H9 (cell line): ENCODE measurements around the gene PLEKHA7. TPM values are rescaled to one million over a fixed set of nuclear protein-coding genes. Genes with fewer than 3 reads are reported as not detected.

Experiments
- DNase-seq: peaks from one replicate; pipeline ENCODE4 v3.0.0-alpha.2; 2017
- H2AFZ ChIP-seq: one replicate; pipeline ENCODE4 v1.6.1; 2013; ENCODE audit warnings: mild to moderate bottlenecking, low read length, control low read depth, moderate library complexity
- H2AK5ac ChIP-seq: 2 replicates; pipeline ENCODE4 v1.6.1; 2013; ENCODE audit warnings: low read length, control low read depth, mixed read lengths; ENCODE audit not compliant: insufficient read length
- H2BK120ac ChIP-seq: one replicate; pipeline ENCODE4 v1.6.1; 2013; ENCODE audit warnings: low read depth, mild to moderate bottlenecking, low read length, control low read depth, inconsistent platforms; ENCODE audit not compliant: poor library complexity, severe bottlenecking
- H2BK12ac ChIP-seq: 2 replicates; pipeline ENCODE4 v1.6.1; 2013; ENCODE audit warnings: low read length, control low read depth, mixed read lengths, low read depth; ENCODE audit not compliant: insufficient read length
- H2BK15ac ChIP-seq: 2 replicates; pipeline ENCODE4 v1.6.1; 2013; ENCODE audit warnings: low read depth, low read length, control low read depth
- H2BK20ac ChIP-seq: one replicate; pipeline ENCODE4 v1.6.1; 2013; ENCODE audit warnings: low read depth, mild to moderate bottlenecking, low read length, control low read depth, inconsistent platforms; ENCODE audit not compliant: poor library complexity, severe bottlenecking
- H2BK5ac ChIP-seq: 2 replicates; pipeline ENCODE4 v1.6.1; 2013; ENCODE audit warnings: low read length, control low read depth, mixed read lengths; ENCODE audit not compliant: insufficient read length
- H3K14ac ChIP-seq: 2 replicates; pipeline ENCODE4 v1.6.1; 2013; ENCODE audit warnings: low read length, control low read depth; ENCODE audit not compliant: insufficient read depth
- H3K18ac ChIP-seq: 2 replicates; pipeline ENCODE4 v1.6.1; 2013; ENCODE audit warnings: low read depth, mild to moderate bottlenecking, mixed read lengths, low read length, control low read depth; ENCODE audit not compliant: insufficient read length
- H3K23ac ChIP-seq: 2 replicates; pipeline ENCODE4 v1.6.1; 2013; ENCODE audit warnings: low read length, control low read depth, mixed read lengths, low read depth; ENCODE audit not compliant: insufficient read length
- H3K23me2 ChIP-seq: 2 replicates; pipeline ENCODE4 v1.6.1; 2013; ENCODE audit warnings: low read depth, mild to moderate bottlenecking, mixed read lengths, low read length, control low read depth; ENCODE audit not compliant: insufficient read length, poor library complexity, severe bottlenecking
- H3K27ac ChIP-seq: 2 replicates; pipeline ENCODE4 v1.5.1; 2013; ENCODE audit warnings: low read length, control low read depth, mixed read lengths, low read depth; ENCODE audit not compliant: insufficient read length
- H3K27me3 ChIP-seq: 2 replicates; pipeline ENCODE4 v1.6.1; 2013; ENCODE audit warnings: low read length, control low read depth, inconsistent platforms; ENCODE audit not compliant: insufficient read depth
- H3K4ac ChIP-seq: 2 replicates; pipeline ENCODE4 v1.6.1; 2013; ENCODE audit warnings: low read depth, mild to moderate bottlenecking, control low read depth, inconsistent platforms, low read length, moderate library complexity
- H3K4me1 ChIP-seq: 2 replicates; pipeline ENCODE4 v1.6.1; 2013; ENCODE audit warnings: low read length, control low read depth, inconsistent platforms; ENCODE audit not compliant: insufficient read depth
- H3K4me2 ChIP-seq: 2 replicates; pipeline ENCODE4 v1.6.1; 2013; ENCODE audit warnings: low read length, control low read depth, mixed read lengths; ENCODE audit not compliant: insufficient read length, insufficient read depth
- H3K56ac ChIP-seq: 2 replicates; pipeline ENCODE4 v1.6.1; 2013; ENCODE audit warnings: low read depth, mild to moderate bottlenecking, mixed read lengths, low read length, control low read depth; ENCODE audit not compliant: insufficient read length
- H3K79me1 ChIP-seq: 2 replicates; pipeline ENCODE4 v1.6.1; 2013; ENCODE audit warnings: low read depth, mild to moderate bottlenecking, moderate library complexity, low read length, control low read depth, inconsistent platforms; ENCODE audit not compliant: insufficient read depth, poor library complexity, severe bottlenecking
- H3K79me2 ChIP-seq: 2 replicates; pipeline ENCODE4 v1.6.1; 2013; ENCODE audit warnings: low read length, control low read depth, inconsistent platforms; ENCODE audit not compliant: insufficient read depth
- H3K9ac ChIP-seq: 2 replicates; pipeline ENCODE4 v1.6.1; 2013; ENCODE audit warnings: low read length, control low read depth, mixed read lengths; ENCODE audit not compliant: insufficient read length; ENCODE audit errors: extremely low read depth
- H3K9me3 ChIP-seq: one replicate; pipeline ENCODE4 v1.6.1; 2013; ENCODE audit warnings: low read depth, low read length, inconsistent platforms; ENCODE audit not compliant: control insufficient read depth
- H3T11ph ChIP-seq: one replicate; pipeline ENCODE4 v1.6.1; 2013; ENCODE audit warnings: mild to moderate bottlenecking, low read length, control low read depth, inconsistent platforms
- H4K20me1 ChIP-seq: one replicate; pipeline ENCODE4 v1.6.1; 2013; ENCODE audit not compliant: control insufficient read depth, insufficient read length, insufficient read depth
- H4K5ac ChIP-seq: 2 replicates; pipeline ENCODE4 v1.6.1; 2013; ENCODE audit warnings: low read depth, mild to moderate bottlenecking, mixed read lengths, low read length, control low read depth; ENCODE audit not compliant: insufficient read length
- H4K8ac ChIP-seq: replicated peaks from 2 replicates; pipeline ENCODE4 v1.6.1; 2013; ENCODE audit warnings: low read length, control low read depth, mixed read lengths, low read depth; ENCODE audit not compliant: insufficient read length
- H4K91ac ChIP-seq: 2 replicates; pipeline ENCODE4 v1.6.1; 2013; ENCODE audit warnings: low read depth, mild to moderate bottlenecking, moderate library complexity, mixed read lengths, low read length, control low read depth; ENCODE audit not compliant: insufficient read length
- H3K27ac Mint-ChIP-seq, 3 experiments: 2 replicates in 2 of 3; 3 replicates in 1 of 3; pipeline ENCODE4 v1.8.0; 2020 to 2021; ENCODE audit warnings: mixed read lengths in 3 of 3, mild to moderate bottlenecking in 1 of 3, moderate library complexity in 1 of 3
- H3K27me3 Mint-ChIP-seq: 2 replicates; pipeline ENCODE4 v1.8.0; 2021; ENCODE audit warnings: low read depth, mild to moderate bottlenecking, moderate library complexity, mixed read lengths
- H3K36me3 Mint-ChIP-seq, 3 experiments: 2 replicates in 2 of 3; 3 replicates in 1 of 3; pipeline ENCODE4 v1.8.0; 2020 to 2021; ENCODE audit warnings: low read depth in 3 of 3, mixed read lengths in 3 of 3; ENCODE audit not compliant: insufficient read depth in 1 of 3
- H3K4me1 Mint-ChIP-seq, 2 experiments: 2 replicates each; pipeline ENCODE4 v1.8.0; 2020; ENCODE audit warnings: mixed read lengths in 2 of 2
- H3K4me3 Mint-ChIP-seq, 2 experiments: 2 replicates in 1 of 2; 3 replicates in 1 of 2; pipeline ENCODE4 v1.8.0; 2020 to 2021; ENCODE audit warnings: mild to moderate bottlenecking in 2 of 2, mixed read lengths in 2 of 2, moderate library complexity in 1 of 2
- H3K9me3 Mint-ChIP-seq, 2 experiments: 2 replicates in 1 of 2; 3 replicates in 1 of 2; pipeline ENCODE4 v1.8.0; 2020; ENCODE audit warnings: mild to moderate bottlenecking in 2 of 2, mixed read lengths in 2 of 2, moderate library complexity in 1 of 2
- CTCF ChIP-seq: fragments of 200-600 bp; sonication (generic); conservative IDR thresholded peaks from 3 replicates; pipeline ENCODE4 v1.8.0; 2021; ENCODE audit warnings: antibody characterized with exemption, mild to moderate bottlenecking
- WGBS: extraction: QIAGEN DNeasy Blood & Tissue Kit; methylation state at CpG from one replicate; pipeline ENCODE4 v1.1.7; 2013; ENCODE audit warnings: missing lambda C conversion rate, low lambda C conversion rate, mixed read lengths; ENCODE audit not compliant: insufficient read length; ENCODE audit errors: extremely low coverage; 5-methylcytosine and 5-hydroxymethylcytosine counted together
- total RNA-seq: library from RNA; stranded (reverse); gene quantifications from 2 replicates; pipeline ENCODE4 v1.2.1, GENCODE V29; 2021

PLEKHA7 gene
- total RNA-seq, 1 experiment from 2014 or later: 21.0 TPM

GRCh38 chr11:17026487-17027082, 12.4 kb upstream of the PLEKHA7 start:
- no peak for TF ChIP-seq CTCF
- Histone ChIP-seq H2BK15ac (no peak overlapping the region), H4K20me1 (no peaks in the 10 kb centered on the region), H3K27me3 (no peaks in the 10 kb centered on the region), H3K23me2 (no peaks in the 10 kb centered on the region), H2AFZ (no peak overlapping the region), H4K5ac (no peak overlapping the region), H4K91ac (no peak overlapping the region), H2BK12ac (no peak overlapping the region), H3K4me2 (no peak overlapping the region), H3K27ac (no peak overlapping the region), H3T11ph (no peak overlapping the region), H3K56ac (no peak overlapping the region), H3K4me1 (no peaks in the 10 kb centered on the region; the same call in 1 of the 2 replicates), H3K79me2 (no peaks in the 10 kb centered on the region), H2BK20ac (no peak overlapping the region), H3K9me3 (no peaks in the 10 kb centered on the region), H2BK5ac (no peak overlapping the region), H4K8ac (no peak overlapping the region), H2AK5ac (no peak overlapping the region), H3K4ac (no peak overlapping the region), H3K23ac (no peak overlapping the region), H3K14ac (no peak overlapping the region), H2BK120ac (no peak overlapping the region), H3K9ac (no peak overlapping the region), H3K18ac (no peak overlapping the region), H3K79me1 (no peaks in the 10 kb centered on the region)
- H3K36me3 Mint-ChIP-seq: peaks cover 0 to 5% (median 3%) of the 10 kb centered on the region in 3 experiments; a peak in 3 of 7 replicates
- no peak for DNase-seq
- H3K27ac Mint-ChIP-seq: no peak overlapping the region; a peak in 2 of 7 replicates
- H3K27me3 Mint-ChIP-seq: peaks cover 2% of the 10 kb centered on the region; the same call in 1 of the 2 replicates
- H3K9me3 Mint-ChIP-seq: peaks cover 0 to 3% of the 10 kb centered on the region in 2 experiments; a peak in 2 of 5 replicates
- H3K4me3 Mint-ChIP-seq: no peak overlapping the region
- peaks cover 2 to 4% of the 10 kb centered on the region in 2 experiments; a peak in 3 of 4 replicates for H3K4me1 Mint-ChIP-seq
- WGBS: no CpG with 5 or more reads among the region's 3 CpGs
